Activated T-cell treated with anti-CD3 and anti-CD28 coated beads for 1 hour (primary cell): ENCODE data around the gene VCAN.

Experiments used
- DNase-seq: peaks from one replicate; pipeline ENCODE4 v3.0.0-alpha.2; 2020; ENCODE audit warnings: low read depth

VCAN gene

GRCh38 chr5:83538786-83539462 is 67.4 kb downstream of the VCAN start:
- no peak for DNase-seq

GRCh38 chr5:83539463-83539790 is 67.9 kb downstream of the VCAN start:
- DNase-seq: no peak

- no peak for DNase-seq
Measured at GRCh38 chr5:83540105-83540504, 68.6 kb downstream of the VCAN start.

GRCh38 chr5:83540783-83541182 is 69.2 kb downstream of the VCAN start:
- no peak for DNase-seq

- DNase-seq: no peak
Measured at GRCh38 chr5:83542839-83543238, 71.3 kb downstream of the VCAN start.

GRCh38 chr5:83543898-83544297 is 72.4 kb downstream of the VCAN start:
- no peak for DNase-seq

- DNase-seq: no peak
Measured at GRCh38 chr5:83547161-83547560, 75.6 kb downstream of the VCAN start.

- no peak for DNase-seq
Measured at GRCh38 chr5:83547889-83548288, 76.3 kb downstream of the VCAN start.

GRCh38 chr5:83548581-83548980 is 77.0 kb downstream of the VCAN start:
- DNase-seq: no peak

- no peak for DNase-seq
Measured at GRCh38 chr5:83549076-83549475, 77.5 kb downstream of the VCAN start.

- no peak for DNase-seq
Measured at GRCh38 chr5:83549674-83550073, 78.1 kb downstream of the VCAN start.

GRCh38 chr5:83551821-83552220 is 80.3 kb downstream of the VCAN start:
- no peak for DNase-seq

GRCh38 chr5:83552275-83552674 is 80.7 kb downstream of the VCAN start:
- DNase-seq: no peak

GRCh38 chr5:83553000-83553486 is 81.5 kb downstream of the VCAN start:
- DNase-seq: no peak

- no peak for DNase-seq
Measured at GRCh38 chr5:83554133-83554532, 82.6 kb downstream of the VCAN start.

GRCh38 chr5:83554686-83555085 is 83.1 kb downstream of the VCAN start:
- DNase-seq: no peak

GRCh38 chr5:83555263-83555662 is 83.7 kb downstream of the VCAN start:
- no peak for DNase-seq

GRCh38 chr5:83556190-83556589 is 84.6 kb downstream of the VCAN start:
- DNase-seq: no peak

GRCh38 chr5:83559118-83559785 is 87.7 kb downstream of the VCAN start:
- no peak for DNase-seq

GRCh38 chr5:83562071-83562606 is 90.6 kb downstream of the VCAN start:
- no peak for DNase-seq

- no peak for DNase-seq
Measured at GRCh38 chr5:83562791-83563557, 91.4 kb downstream of the VCAN start.

- DNase-seq: no peak
Measured at GRCh38 chr5:83563631-83564030, 92.1 kb downstream of the VCAN start.
